Right kidney (tissue), 1 donor: ENCODE data around the gene PHIP.
"Not testable (repeated sequence)": the region's sequence is repeated elsewhere in the genome, so short reads cannot be mapped to it uniquely, and the experiment has no call there.

Experiments
- DNase-seq: peaks from one replicate; pipeline ENCODE4 v3.0.0-alpha.2; 2016

The PHIP gene

GRCh38 chr6:78921168-78921567, 156.9 kb downstream of the PHIP start:
- DNase-seq = not testable (repeated sequence)

- DNase-seq = no peak
Measured at GRCh38 chr6:78917788-78918187, 160.3 kb downstream of the PHIP start.

- no peak for DNase-seq
Measured at GRCh38 chr6:78916411-78916810, 161.6 kb downstream of the PHIP start.

GRCh38 chr6:78911218-78911940, 166.7 kb downstream of the PHIP start:
- no peak for DNase-seq

- peak; percentile 44 for DNase-seq
Measured at GRCh38 chr6:78910591-78911171, 167.4 kb downstream of the PHIP start.

GRCh38 chr6:78910010-78910409, 168.0 kb downstream of the PHIP start:
- DNase-seq = no peak

- DNase-seq = no peak
Measured at GRCh38 chr6:78909391-78909790, 168.7 kb downstream of the PHIP start.

GRCh38 chr6:78908621-78909020, 169.4 kb downstream of the PHIP start:
- DNase-seq = no peak

GRCh38 chr6:78896227-78896626, 181.8 kb downstream of the PHIP start:
- no peak for DNase-seq

- not testable (repeated sequence) for DNase-seq
Measured at GRCh38 chr6:78889901-78890300, 188.2 kb downstream of the PHIP start.
